IMR-90 (cell line): ENCODE data around the gene ZNF124. TPM values are rescaled to one million over a fixed set of nuclear protein-coding genes. Genes with fewer than 3 reads are reported as not detected.

Source experiments
- ATAC-seq: fragments of 200-7000 bp; cut with Tn5 transposase; 2 replicates; pipeline ENCODE4 v1.9.1; 2020; ENCODE audit warnings: low read depth, mild to moderate bottlenecking, moderate library complexity
- BruUV-seq: library from RNA; stranded (reverse); fragments of 400-500 nt; replicated peaks from 2 replicates; lab custom pipeline; 2021; lab: Mats Ljungman, UMichigan
- CTCF ChIA-PET: fragments of 300-600 bp; formaldehyde crosslinking; extraction: SDS; loops from one replicate; lab custom pipeline; 2021; ENCODE audit warnings: antibody characterized with exemption; lab: Yijun Ruan, JAX
- POLR2A ChIA-PET: fragments of 300-600 bp; sonication (Branson Sonifier 250); formaldehyde crosslinking; loops from one replicate; lab custom pipeline; 2022; ENCODE audit warnings: antibody characterized with exemption; ENCODE audit not compliant: unreplicated experiment; lab: Charles Lee
- DNase-seq: peaks from one replicate; pipeline ENCODE4 v3.0.0; 2013
- H2AFZ ChIP-seq: replicated peaks from 2 replicates; pipeline ENCODE3; 2013; ENCODE audit warnings: low read length, mild to moderate bottlenecking; ENCODE audit not compliant: poor library complexity
- H2AK5ac ChIP-seq: 2 replicates; pipeline ENCODE4 v1.6.1; 2013; ENCODE audit warnings: low read depth, low read length, inconsistent platforms
- H2AK9ac ChIP-seq: replicated peaks from 2 replicates; pipeline ENCODE3; 2013; ENCODE audit warnings: mild to moderate bottlenecking, low read depth, low read length, moderate library complexity; ENCODE audit not compliant: poor library complexity
- H2BK120ac ChIP-seq: 2 replicates; pipeline ENCODE4 v1.6.1; 2013; ENCODE audit warnings: low read depth, low read length, inconsistent platforms
- H2BK15ac ChIP-seq: 3 replicates; pipeline ENCODE4 v1.6.1; 2013; ENCODE audit warnings: low read depth, low read length, inconsistent platforms
- H2BK20ac ChIP-seq: 2 replicates; pipeline ENCODE4 v1.6.1; 2013; ENCODE audit warnings: low read depth, mild to moderate bottlenecking, inconsistent platforms, low read length, moderate library complexity
- H2BK5ac ChIP-seq: 2 replicates; pipeline ENCODE4 v1.6.1; 2013; ENCODE audit warnings: mild to moderate bottlenecking, low read depth, low read length, inconsistent platforms; ENCODE audit not compliant: poor library complexity, severe bottlenecking
- H3K14ac ChIP-seq: replicated peaks from 2 replicates; pipeline ENCODE4 v1.6.1; 2013; ENCODE audit warnings: low read depth, low read length, inconsistent platforms
- H3K18ac ChIP-seq: 2 replicates; pipeline ENCODE4 v1.6.1; 2013; ENCODE audit warnings: low read depth, low read length, control low read depth
- H3K23ac ChIP-seq: 2 replicates; pipeline ENCODE4 v1.6.1; 2013; ENCODE audit warnings: low read depth, low read length, inconsistent platforms
- H3K27ac ChIP-seq: 2 replicates; pipeline ENCODE4 v1.5.1; 2013; ENCODE audit warnings: mild to moderate bottlenecking, control low read depth, low read length; ENCODE audit not compliant: insufficient read depth
- H3K27me3 ChIP-seq: 2 replicates; pipeline ENCODE4 v1.6.1; 2013; ENCODE audit warnings: low read length; ENCODE audit not compliant: control insufficient read depth, insufficient read depth
- H3K36me3 ChIP-seq: 2 replicates; pipeline ENCODE4 v1.6.1; 2013; ENCODE audit warnings: low read length, mixed read lengths; ENCODE audit not compliant: control insufficient read depth, insufficient read depth
- H3K4ac ChIP-seq: 2 replicates; pipeline ENCODE4 v1.6.1; 2013; ENCODE audit warnings: low read depth, low read length, inconsistent platforms
- H3K4me1 ChIP-seq: 2 replicates; pipeline ENCODE4 v1.6.1; 2013; ENCODE audit warnings: low read length, mixed read lengths; ENCODE audit not compliant: control insufficient read depth, insufficient read depth
- H3K4me2 ChIP-seq: 2 replicates; pipeline ENCODE4 v1.6.1; 2013; ENCODE audit warnings: low read depth, mild to moderate bottlenecking, control low read depth, low read length, moderate library complexity
- H3K4me3 ChIP-seq: 2 replicates; pipeline ENCODE4 v1.5.1; 2013; ENCODE audit warnings: low read depth, mild to moderate bottlenecking, control low read depth, low read length, moderate library complexity; ENCODE audit not compliant: insufficient read depth
- H3K56ac ChIP-seq: 2 replicates; pipeline ENCODE4 v1.6.1; 2013; ENCODE audit warnings: low read length, inconsistent platforms; ENCODE audit not compliant: insufficient read depth; ENCODE audit errors: extremely low read depth
- H3K79me1 ChIP-seq, 2 experiments: 2 replicates each; pipeline ENCODE4 v1.6.1; 2013; ENCODE audit warnings: low read length in 2 of 2, inconsistent platforms in 1 of 2, low read depth in 1 of 2
- H3K9ac ChIP-seq: 2 replicates; pipeline ENCODE4 v1.6.1; 2013; ENCODE audit warnings: low read depth, low read length, control low read depth
- H3K9me1 ChIP-seq: 2 replicates; pipeline ENCODE4 v1.6.1; 2013; ENCODE audit warnings: low read length, inconsistent platforms; ENCODE audit not compliant: insufficient read depth
- H3K9me3 ChIP-seq: 2 replicates; pipeline ENCODE4 v1.6.1; 2013; ENCODE audit warnings: low read length; ENCODE audit not compliant: control insufficient read depth, insufficient read depth
- H4K20me1 ChIP-seq: 2 replicates; pipeline ENCODE4 v1.6.1; 2013; ENCODE audit warnings: low read length, inconsistent platforms; ENCODE audit not compliant: insufficient read depth
- H4K5ac ChIP-seq: 2 replicates; pipeline ENCODE4 v1.6.1; 2013; ENCODE audit warnings: mild to moderate bottlenecking, low read depth, low read length, control low read depth
- H4K8ac ChIP-seq, 2 experiments: 2 replicates each; pipeline ENCODE4 v1.6.1; 2013; ENCODE audit warnings: low read depth in 2 of 2, low read length in 2 of 2, control low read depth in 1 of 2, inconsistent platforms in 1 of 2
- H4K91ac ChIP-seq: 2 replicates; pipeline ENCODE4 v1.6.1; 2013; ENCODE audit warnings: low read depth, low read length, inconsistent platforms; ENCODE audit not compliant: insufficient read depth
- CTCF ChIP-seq: conservative IDR thresholded peaks from 2 replicates; pipeline ENCODE4 v1.5.1; 2012; ENCODE audit warnings: mild to moderate bottlenecking, low read depth, low read length, improper control_type of control experiment
- FOS ChIP-seq: fragments of 150-350 bp; IDR thresholded peaks from 2 replicates; pipeline ENCODE4 v1.6.1; 2016; ENCODE audit warnings: low read depth, low read length
- MXI1 ChIP-seq: IDR thresholded peaks from 2 replicates; pipeline ENCODE4 v1.6.1; 2012; ENCODE audit warnings: low read depth, mild to moderate bottlenecking, low read length, moderate library complexity, borderline replicate concordance
- POLR2A ChIP-seq: IDR thresholded peaks from 2 replicates; pipeline ENCODE4 v1.6.1; 2012; ENCODE audit warnings: mild to moderate bottlenecking, low read depth, low read length
- RFX5 ChIP-seq: IDR thresholded peaks from 2 replicates; pipeline ENCODE4 v1.8.0; 2012; ENCODE audit warnings: low read depth, mild to moderate bottlenecking, low read length, moderate library complexity
- SMC3 ChIP-seq: fragments of 150-350 bp; IDR thresholded peaks from 2 replicates; pipeline ENCODE4 v1.6.1; 2016; ENCODE audit warnings: low read depth, mild to moderate bottlenecking, antibody characterized with exemption, low read length, moderate library complexity
- WGBS, 2 experiments: methylation state at CpG; one replicate each; pipeline versions ENCODE4 v1.1.5 to v1.1.7; 2013; ENCODE audit warnings: missing lambda C conversion rate in 2 of 2; ENCODE audit not compliant: insufficient read length in 1 of 2; ENCODE audit errors: extremely low coverage in 2 of 2; 5-methylcytosine and 5-hydroxymethylcytosine counted together
- dilution Hi-C: fragments of 300-500 bp; cut with HindIII; formaldehyde crosslinking; loops from one replicate; pipeline ENCODE4 v1.14.3; 2018; ENCODE audit warnings: low sequenced_read_pairs; ENCODE audit not compliant: unreplicated experiment
- in situ Hi-C: fragments of 300-500 bp; cut with MboI; formaldehyde crosslinking; loops from 3 replicates; pipeline ENCODE4 v1.14.3; 2019; ENCODE audit warnings: low sequenced_read_pairs, inconsistent platforms, mixed read lengths
- intact Hi-C: fragments of 100-400 bp; cut with micrococcal nuclease; formaldehyde crosslinking; loops from 2 replicates; pipeline ENCODE4 v1.10.0; 2022
- polyA plus RNA-seq, 3 experiments: library from polyadenylated mRNA; depleted of rRNA; stranded (reverse); fragments of >200 nt; gene quantifications; 2 replicates each; pipeline ENCODE4 v1.2.3, GENCODE V29; 2012; ENCODE audit warnings: low replicate concordance in 1 of 3
- total RNA-seq: library from RNA; depleted of rRNA; stranded (reverse); fragments of >200 nt; gene quantifications from 2 replicates; pipeline ENCODE4 v1.2.3, GENCODE V29; 2012

Gene ZNF124
- total and polyA plus RNA-seq, 2 of the 4 experiments (the other 2 are of a cell fraction) = 3.2 to 89.3 TPM

- peak; percentile 100 for ATAC-seq
- peak overlapping the region; percentile 51 for H3K27ac ChIP-seq
Observed at GRCh38 chr1:247210376-247211117, 38.7 kb upstream of the ZNF124 start.

More at GRCh38 chr1:247210376-247211117, 38.7 kb upstream of the ZNF124 start:
- no peak overlapping the region for H3K18ac ChIP-seq
- peak overlapping the region; percentile 67 to 70; a peak in 2 of 4 replicates for H4K8ac ChIP-seq
- H3K9me3 ChIP-seq = peaks cover under 1% of the 10 kb centered on the region; the same call in 1 of the 2 replicates
- no peak overlapping the region for H2BK120ac ChIP-seq
- dilution Hi-C loops = no loop called here
- no TSS peak for BruUV-seq
- CTCF ChIA-PET = interaction anchor here (1.0 kb wide), 1 partner anchor 163 kb away, joined by 3 read pairs; no protein-coding TSS in a partner anchor
- H3K79me1 ChIP-seq = peaks cover 11 to 22% of the 10 kb centered on the region in 2 experiments
- 0 out of 2 replicates have a peak, but pooled peaks cover 7% of the 10 kb centered on the region for H4K20me1 ChIP-seq
- peaks cover 3% of the 10 kb centered on the region for H3K4me1 ChIP-seq
- no peaks in the 10 kb centered on the region for H3K27me3 ChIP-seq
- H4K5ac ChIP-seq = no peak overlapping the region
- H2BK5ac ChIP-seq = peak overlapping the region; percentile 2
- peak; percentile 83 for TF ChIP-seq POLR2A
- TF ChIP-seq FOS = peak; percentile 9; the same call in 1 of the 2 replicates
- TF ChIP-seq MXI1 = peak; percentile 97
- no peak for TF ChIP-seq CTCF
- TF ChIP-seq RFX5 = peak; percentile 55
- no peak for TF ChIP-seq SMC3
- H3K9ac ChIP-seq = peak overlapping the region; percentile 62
- peak overlapping the region; percentile 78 for H3K4me2 ChIP-seq
- peak overlapping the region; percentile 29; the same call in 1 of the 2 replicates for H3K56ac ChIP-seq
- H3K9me1 ChIP-seq = peaks cover 6% of the 10 kb centered on the region
- no peak overlapping the region; the same call in 1 of the 2 replicates for H3K14ac ChIP-seq
- 0% methylated on average over 7 of the region's 49 CpGs; no CpG with 5 or more reads in 1 of the 2 experiments for WGBS, 2 experiments
- H3K4ac ChIP-seq = peak overlapping the region; percentile 59
- H2AK5ac ChIP-seq = peak overlapping the region; percentile 38; the same call in 1 of the 2 replicates
- peak overlapping the region; percentile 79 for H3K4me3 ChIP-seq
- peak overlapping the region; percentile 84 for H2AK9ac ChIP-seq
- DNase-seq = peak; percentile 85
- no peak overlapping the region for H2BK20ac ChIP-seq
- 0 out of 2 replicates have a peak, but pooled peaks cover 2% of the 10 kb centered on the region for H3K36me3 ChIP-seq
- no peak overlapping the region for H3K23ac ChIP-seq
- POLR2A ChIA-PET = no interaction called here
- intact Hi-C loops = loop anchor here (5.0 kb wide), 2 partner anchors 107 to 122 kb away; partner anchors contain the start of gene ZNF496
- H2AFZ ChIP-seq = peak overlapping the region; percentile 98
- no peak overlapping the region for H2BK15ac ChIP-seq
- in situ Hi-C loops = no loop called here
- H4K91ac ChIP-seq = peak overlapping the region; percentile 41; the same call in 1 of the 2 replicates
